ENCODE results near the gene SMIM32.

Gene SMIM32

DNA sequence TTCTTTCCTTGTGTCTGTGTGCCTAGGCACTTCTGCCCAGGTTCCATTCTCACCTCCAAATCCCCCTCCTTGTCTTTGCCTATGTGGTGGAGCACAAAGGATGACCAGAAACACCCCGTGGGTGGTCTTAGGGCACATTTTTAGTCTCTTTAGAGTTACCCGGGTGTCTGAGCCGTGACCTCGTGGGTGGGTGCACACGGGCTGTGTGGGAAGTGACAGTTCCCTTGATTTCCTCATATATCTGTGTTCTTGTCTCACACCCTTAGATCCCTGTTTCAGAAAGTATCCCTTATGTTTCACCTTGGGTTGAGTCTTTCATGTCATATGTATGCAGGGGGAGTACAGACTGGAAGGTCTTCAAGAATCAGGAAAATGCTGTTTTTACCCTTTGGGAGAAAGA is 13.4 kb upstream of the SMIM32 start:
- DNase-seq = no peak

DNA sequence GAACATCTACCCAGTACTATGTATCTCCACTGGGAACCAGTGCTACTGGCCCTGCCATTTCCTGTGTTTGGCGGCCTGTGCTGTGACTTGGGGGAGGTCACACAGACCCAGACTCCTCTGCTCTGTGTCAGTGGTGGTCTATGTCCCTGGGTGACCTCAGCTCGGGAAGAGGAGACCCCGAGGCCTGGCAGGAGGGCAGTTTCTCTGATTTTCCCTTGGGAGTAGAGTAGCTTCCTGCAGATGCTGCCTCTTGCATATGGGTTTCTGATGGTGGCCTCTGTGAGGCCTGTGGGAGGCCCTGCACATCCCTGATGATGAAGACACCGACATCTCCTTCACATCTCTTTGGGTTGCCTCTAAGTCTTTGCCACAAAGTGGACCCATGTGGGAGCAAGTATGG is 13.0 kb upstream of the SMIM32 start:
- no peak for DNase-seq

DNA sequence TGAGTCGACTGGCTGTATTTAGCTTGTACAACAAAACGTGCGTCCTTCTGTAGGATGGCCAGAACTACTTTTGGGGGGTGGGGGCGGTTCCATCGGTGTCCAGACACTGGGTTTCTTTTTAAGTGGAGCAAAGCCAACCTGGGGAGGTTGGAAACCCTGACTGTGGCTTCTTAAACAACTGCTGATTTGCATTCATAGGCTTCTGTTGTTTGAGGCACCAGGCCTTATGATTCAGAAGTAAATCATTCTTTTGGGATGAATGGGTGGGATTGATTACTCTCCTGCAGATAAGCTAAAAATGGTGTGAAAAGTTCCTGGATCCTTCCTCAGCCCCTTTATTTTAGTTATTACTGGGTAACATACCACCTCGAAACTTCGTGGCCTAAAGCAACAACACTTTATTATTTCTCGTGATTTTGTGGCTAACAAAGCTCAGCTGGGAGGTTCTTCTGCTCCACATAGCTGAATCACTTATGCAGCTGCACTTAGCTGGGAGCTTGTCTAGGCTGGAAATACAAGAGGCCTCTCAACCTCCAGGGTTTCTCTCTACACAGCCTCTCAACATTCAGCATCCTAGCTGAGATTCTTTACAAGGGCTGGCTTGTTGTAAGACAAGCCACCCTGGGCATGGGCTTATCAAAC is 12.2 kb upstream of the SMIM32 start:
- no peak for DNase-seq

DNA sequence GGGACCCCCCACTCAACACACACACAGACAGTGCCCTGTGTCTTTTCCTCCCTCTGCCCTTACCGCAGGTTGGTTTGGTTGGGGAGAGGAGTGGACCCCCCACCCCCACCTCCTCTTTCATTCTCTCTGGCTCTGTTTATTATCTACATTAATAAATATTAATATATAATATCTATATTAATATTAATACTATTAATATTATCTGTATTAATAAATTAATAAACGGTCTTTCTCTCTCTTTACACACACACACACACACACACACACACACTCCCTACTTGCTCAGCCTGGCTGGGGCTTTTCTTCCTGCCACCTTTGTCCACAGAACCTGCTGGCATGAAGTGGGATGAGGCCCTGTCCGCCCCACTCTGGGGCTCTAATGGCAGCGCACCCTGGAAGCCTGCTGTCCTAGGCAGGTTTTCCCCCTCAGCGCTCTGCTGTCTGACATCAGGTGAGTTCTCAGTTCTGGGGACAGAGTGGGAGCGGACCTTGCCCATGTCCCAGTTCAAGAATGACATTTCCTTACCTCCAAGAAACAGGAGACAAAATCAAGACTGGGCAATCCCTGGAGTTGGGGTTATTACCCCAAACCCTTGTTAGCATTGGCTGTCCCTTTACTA is 10.5 kb upstream of the SMIM32 start:
- DNase-seq = no peak

DNA sequence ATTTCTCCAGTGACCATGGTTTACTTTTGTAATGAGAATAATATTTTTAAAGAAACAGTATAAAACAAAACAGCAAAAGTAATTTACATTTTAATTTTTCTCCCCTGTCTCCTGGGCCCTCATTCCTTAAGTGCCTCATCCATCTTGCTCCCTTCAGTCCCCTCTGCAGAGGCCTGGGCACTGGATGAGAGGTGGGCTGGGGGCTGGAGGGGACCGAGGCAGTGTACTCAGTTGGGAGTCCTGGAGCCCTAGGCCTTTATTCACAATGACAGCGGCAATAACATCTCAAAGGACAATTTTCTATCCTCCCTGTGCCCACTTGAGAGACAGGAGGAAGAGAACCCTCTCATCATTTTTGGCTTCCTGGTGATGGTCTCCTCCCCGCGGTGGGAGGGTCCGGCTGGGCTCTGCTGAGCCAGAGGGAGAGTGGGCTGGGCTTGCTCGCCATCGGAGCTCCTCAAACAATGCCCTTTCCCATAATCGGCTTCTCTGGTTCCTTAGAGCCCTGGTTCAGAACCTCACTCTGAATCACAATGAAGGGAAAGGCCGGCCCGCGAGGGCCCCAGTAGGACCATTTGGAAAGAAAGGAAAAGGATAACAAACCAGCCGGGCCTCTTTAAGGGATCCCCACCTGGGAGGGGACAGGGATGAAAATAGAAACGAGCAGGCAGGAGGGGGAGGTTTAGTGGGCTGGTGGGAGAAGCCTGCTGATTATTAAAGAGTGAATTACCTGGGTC is 9.7 kb upstream of the SMIM32 start:
- no peak for DNase-seq

DNA sequence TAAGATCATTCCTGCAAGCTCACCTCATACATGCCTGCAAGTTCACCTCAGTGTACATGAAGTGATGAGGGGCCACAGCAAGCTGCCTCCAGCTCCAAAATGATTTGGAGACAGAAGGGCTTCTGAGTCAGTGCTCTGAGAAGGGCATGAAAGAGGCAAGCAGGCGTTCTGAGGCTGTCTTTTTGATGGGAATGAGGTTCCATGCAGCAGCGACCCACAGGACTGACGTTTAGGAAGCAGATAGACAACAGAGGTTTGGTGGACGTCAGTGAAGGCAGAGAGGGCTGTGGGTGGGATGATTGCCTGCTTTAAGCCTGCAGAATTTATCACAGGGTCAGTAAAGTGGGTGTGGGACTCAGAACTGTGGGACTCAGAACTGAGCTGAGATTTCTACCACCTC is 8.9 kb upstream of the SMIM32 start:
- DNase-seq = no peak

DNA sequence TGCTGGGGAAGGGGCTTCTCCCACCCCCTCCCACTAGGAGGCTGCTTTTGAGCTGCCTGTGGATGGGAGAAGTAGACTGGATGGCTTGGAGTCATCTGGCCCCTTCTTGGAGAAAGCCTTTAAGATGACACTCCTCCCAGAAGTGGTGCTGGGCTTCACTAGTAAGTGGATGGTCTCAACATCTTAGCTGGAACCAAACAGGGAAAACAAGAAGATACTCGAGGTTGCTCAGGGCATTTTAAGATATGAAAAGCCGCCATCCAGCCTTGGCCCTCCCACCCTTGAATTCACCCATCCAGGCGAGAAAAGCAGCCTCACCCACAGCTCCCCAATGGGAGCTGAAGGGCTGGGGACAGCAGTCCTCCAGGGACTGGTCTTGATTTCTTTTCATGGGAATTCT is 7.8 kb upstream of the SMIM32 start:
- DNase-seq = no peak

DNA sequence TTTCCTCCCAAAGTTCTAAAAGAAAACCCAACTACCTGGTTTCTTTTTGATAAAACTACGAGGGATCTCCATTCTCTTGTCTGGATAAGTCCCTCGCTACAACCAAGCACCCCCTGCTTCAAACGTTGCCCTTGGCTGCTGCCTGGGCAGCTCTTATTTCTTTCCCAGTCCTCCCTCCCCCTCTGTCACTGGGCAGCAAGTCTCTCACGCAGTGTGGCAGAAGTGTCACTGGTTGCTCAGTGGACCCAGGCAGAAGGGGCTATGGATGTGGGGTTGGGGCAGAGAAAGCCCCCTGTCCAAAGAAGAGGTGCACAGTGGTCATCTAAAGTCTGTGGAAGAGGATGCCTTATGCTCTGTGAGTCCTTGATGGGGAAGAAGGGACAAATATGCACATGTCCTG is 7.2 kb upstream of the SMIM32 start:
- no peak for DNase-seq

DNA sequence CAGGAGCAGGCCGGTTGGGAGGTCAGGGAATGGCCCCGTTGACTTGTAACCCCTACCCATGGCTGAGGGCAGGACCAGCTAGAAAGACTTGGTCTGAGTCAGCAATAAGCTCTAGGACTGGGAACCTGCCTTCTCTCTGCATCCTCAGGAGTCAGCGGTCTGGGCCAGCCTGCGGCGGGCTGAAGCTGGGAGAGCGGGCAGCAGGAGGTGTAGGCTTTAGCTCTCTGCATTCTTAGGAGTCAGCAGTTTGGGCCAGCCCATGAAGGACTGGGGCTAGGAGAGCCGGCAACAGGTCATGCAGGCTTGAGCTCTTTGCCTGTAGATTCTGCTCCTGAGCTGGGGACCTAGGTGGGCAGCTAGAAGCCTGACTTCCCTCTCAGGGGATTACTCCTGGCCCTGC is 6.4 kb upstream of the SMIM32 start:
- DNase-seq = no peak

DNA sequence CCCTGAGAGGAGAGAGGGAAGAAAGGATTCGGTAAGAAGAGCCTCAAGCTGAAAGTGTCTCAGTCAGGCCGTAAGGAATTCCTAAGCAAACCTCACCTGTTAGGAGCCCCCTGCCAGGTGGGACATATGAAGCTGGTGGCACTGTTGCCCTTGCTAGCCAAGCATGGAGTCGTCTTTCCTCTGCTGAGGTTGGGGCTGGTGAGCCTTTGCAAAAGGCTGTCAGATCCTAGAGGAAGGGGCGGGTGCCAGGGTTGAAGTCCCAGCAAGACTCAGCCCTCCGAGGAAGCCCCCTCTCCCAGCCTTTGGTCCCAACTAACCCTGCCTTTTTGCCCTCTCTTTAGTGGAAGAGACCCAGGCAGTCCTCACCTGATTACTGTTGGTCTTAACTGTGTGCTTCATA is 5.5 kb upstream of the SMIM32 start:
- no peak for DNase-seq

DNA sequence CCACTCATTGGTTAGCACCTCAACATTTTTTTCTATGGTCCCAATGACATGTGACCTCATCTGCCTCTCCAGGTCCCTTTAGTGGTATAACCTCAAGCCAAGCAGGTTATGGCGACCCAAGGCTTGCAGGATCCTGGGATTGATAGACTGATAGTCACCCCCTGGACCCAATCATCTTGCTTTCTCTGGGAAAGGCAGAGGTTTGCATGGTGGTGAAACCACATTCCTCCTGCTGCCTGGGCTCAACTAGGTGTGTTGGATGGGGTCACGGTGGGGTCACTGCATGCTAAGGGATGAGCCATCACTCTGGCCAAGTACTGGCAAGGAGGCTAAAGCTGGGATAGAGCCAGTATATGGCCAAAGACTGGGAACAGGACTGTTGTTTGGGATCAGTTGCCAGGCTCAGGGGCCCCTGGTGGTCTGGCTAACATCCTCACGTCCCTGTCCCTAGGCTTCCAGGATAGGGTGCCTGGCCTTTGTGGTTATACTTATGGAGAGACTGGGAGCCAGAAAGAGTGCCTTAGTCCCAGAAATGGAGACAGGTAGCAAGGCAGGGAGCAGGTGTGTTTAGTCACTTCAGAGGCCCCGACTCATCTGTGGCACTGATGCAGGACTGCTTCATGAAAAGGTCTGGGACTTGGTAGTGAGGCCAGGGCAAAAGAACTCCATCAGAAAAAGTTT is 4.6 kb upstream of the SMIM32 start:
- no peak for DNase-seq

DNA sequence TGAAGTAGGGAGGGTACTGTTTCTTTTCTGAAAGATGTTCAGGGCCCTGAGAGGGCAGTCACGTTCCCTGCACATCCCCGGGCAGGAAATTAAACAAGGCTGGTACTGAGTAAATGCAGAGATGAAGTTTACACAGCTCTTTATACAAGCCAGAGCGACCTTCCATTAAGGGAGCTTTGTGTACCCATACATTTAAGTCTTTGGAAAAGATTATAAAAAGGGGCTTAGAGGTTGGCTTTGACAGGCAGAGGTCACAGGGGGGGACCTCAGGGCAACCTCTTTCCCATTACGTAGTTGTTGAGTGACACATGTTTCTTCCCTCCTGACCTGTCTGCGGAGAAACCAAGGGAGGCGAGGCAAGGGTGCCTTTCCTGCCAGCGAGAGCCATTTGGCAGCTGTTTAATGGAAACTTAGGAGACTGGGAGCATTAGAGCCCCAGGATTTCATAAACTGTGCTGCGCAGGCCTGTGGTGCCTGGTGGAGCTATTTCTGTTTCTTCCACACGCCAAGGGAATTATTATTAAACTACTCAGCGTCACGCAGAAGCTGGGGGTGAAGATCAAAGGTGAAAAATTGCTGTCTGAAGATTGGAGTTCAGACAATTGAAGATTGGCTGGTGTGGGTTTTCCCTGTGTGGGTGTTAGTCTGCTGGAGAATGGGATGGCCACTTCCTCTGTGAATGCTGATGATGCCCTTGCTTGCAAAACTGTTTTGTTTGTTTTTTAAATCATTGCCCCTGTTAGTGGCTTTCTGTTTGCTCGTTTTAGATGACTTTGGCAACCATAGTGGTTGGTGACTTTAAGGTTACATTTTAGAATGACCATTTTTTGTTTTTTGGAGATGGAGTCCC is 3.2 kb upstream of the SMIM32 start:
- DNase-seq = no peak

DNA sequence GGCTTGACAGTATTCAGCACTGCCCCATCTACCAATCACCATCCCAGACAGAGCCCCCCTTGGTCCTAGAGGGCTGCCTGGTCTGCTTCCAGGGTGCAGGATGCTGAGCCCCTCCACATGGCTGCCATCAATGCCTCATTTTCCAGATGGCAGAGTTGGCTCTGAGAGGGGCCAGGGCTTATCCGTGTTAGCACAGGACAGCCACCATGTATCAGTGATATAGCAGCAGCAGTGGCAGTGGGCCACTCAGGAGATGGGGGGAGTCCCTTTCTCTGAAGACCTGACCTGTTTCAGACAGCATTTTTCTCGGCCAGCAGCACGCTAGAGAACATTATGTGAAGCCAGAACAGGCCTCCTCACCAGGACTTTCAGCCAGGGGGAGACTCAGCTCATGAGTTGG is 1.6 kb upstream of the SMIM32 start:
- no peak for DNase-seq

DNA sequence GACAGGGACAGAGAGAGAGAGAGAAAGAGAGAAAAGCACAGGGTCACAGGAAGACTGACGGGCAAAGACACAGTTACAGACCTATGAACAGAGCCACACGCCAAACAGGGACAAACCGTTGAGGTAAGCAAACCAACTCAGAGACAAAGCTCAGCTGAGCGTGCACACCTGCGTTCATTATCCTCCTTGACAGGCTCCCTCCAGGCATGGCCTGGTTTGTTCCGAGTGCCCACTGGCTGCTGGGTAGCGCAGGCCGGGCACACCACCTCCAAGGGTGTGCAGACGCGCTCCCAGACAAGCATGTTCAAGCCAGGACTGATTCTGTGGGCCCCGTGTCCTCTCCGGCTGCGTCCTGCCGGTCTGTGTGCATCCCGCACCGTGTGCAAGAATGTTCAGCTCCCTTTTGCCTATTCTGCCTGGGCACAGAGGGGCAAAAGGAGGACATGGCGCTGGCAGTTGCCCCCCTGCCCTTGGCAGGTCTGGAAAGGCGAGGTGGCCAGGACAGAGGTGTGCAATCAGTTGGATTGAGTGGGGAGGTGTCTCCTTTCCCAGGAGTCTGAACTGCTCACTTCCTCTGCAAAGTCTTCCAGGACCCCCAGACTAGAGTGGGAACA is 467 bp upstream of the SMIM32 start:
- DNase-seq = no peak

DNA sequence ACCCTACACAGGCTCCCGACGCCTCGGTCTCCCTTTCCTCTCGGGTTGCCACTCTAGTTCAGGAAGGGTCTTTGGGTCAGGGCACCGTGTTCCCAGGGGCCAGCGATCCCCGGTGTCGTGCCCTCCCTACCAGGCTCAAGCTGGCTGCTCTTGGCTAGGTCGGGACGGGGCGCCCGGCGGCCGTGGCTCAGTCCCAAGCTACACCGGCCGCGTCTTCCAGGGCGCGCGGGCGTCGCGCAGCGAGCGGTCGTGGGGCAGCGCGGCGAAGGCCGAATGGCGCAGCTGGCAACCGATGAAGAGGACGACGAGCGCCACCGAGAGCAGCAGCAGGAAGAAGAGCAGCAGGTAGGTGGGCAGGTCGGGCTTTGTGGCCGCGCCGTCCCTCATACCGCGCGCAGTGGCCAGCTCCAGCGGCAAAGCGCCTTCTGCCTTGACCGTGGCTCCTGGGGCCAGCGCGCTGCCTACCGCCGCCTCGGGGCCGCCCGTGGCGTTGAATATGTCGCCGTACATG is 892 bp downstream of the SMIM32 start:
- no peak for DNase-seq

DNA sequence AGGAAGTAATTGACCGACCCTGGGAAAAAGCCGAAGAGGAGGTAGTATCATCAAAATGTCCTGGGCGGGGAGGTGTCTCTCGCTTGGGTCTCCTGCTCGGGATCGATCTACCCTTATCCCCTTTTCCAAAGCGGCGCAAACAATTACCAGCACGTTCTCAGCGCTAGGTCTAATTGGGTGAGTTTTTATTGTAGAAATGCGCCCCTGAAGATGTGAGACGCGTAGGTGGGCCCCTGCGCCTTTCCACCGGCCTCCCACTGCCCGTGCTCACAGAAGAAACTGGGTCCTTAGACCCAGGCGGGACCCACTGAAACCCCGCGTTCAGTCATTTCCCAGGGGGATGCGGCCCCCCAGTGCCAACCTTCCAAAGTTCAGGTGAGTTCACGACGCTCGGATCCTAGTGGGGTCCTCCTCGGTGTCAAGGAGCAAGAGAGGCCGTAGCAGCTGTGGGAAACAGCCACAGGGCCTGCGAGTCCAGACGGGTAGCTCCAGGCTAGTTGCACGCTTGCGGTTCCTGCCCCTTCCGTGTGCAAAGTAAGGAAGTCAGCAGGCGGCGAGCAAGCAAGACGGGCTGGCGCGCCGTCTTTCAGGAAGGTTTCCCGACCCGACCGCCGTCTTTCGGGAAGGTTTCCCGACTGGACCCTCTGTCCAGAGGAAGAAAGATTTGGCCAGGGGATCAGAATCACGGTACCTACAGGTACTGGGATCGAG is 1.5 kb downstream of the SMIM32 start:
- DNase-seq = no peak

DNA sequence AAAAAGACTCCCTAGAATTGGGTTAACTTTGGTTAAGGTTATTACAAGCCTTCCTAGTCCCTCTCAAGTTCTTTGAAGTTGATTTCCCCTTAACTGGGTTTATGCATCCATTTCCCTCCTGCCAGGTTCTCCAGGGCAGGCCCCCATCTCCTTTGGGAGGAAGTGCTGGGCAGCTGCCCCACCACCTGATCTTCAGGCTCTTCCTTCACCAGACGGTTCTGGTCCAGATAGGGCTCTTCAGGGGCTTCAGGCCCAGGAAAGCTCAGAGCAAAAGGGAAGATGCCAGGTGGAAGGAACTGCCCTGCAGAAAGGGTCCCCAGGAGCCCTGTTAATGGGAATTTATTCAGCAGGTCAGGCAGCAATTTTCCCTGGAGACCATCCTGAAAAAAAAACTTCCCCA is 2.1 kb downstream of the SMIM32 start:
- DNase-seq = no peak

DNA sequence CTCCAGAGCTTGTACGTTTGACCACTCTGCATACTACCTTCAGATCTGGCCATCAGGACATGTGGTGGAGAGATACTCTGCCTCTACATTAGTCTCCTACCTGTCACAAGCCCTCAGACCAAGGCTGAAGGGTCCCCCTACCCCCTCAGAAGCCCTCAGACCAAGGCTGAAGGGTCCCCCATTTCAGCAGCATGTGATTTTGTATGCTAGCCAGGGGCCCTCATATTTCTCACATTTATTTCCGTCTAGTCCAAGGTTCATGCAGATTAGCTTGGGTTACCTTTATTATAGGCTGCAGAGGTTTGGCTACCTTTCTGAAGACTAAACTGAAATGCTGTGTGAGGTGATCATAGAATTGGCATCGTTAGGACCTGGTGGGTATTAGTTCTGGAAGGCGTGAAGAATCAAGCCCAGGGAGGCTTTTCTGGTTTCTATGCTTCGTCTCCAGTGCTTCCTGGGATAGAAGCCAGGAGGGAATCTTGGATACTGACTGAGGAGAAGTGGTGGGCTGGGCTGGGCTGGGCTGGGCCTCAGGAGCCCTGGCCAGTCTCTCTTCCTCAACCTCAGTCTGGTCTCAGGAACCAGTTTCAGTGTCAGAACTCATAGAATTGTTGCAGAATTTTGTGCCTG is 2.8 kb downstream of the SMIM32 start:
- no peak for DNase-seq

DNA sequence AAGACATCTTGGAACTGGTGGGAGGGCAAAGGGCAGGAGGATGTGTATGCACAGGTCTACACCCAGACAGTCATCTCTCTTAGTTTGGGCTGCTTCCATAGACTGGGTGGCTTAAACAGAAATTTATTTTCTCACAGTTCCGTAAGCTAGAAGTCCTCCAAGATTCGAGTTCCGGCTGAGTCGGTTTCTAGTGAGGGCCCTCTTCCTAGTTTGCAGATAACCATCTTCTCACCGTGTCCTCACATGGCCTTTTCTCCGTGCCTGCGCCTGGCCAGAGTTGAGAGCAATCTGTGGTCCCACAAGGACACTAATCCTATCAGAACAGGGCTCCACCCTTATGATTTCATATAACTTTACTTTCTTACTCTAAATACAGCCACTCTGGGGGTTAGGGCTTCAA is 4.1 kb downstream of the SMIM32 start:
- DNase-seq = no peak

DNA sequence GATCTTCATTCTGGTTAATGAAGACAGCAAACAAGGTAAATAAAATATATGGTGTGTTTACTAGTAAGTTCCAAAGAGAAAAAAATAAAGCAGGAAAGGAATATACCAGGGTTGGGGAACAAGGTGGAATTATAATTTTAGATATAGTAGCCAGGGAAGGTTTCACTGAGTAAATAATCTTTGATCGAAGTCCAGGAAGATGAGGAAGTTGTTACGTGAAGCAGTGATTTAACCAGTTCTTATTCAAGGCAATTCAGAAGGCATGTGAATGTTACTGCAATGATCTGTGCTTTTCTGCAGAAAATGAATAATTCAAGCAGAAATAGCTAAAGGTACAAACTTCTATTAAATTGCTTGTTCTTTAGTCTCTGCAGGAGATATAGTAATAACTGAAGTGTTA is 6.2 kb downstream of the SMIM32 start:
- DNase-seq = no peak

All from stimulated activated CD4-positive, alpha-beta T cell treated with anti-CD3 and anti-CD28 coated beads, Interleukin-4, amount 100 ng/mL, for 4 hours (primary cell).